Skeletal muscle tissue (tissue), 4 donors: ENCODE results near the gene PTGS2. TPM values are rescaled to one million over a fixed set of nuclear protein-coding genes. Genes with fewer than 3 reads are reported as not detected.

ENCODE experiments used
- H3K27ac ChIP-seq: one replicate; pipeline ENCODE4 v1.7.0; 2013; ENCODE audit warnings: mild to moderate bottlenecking, low read depth, low read length, inconsistent platforms
- H3K27me3 ChIP-seq, 3 donors: one replicate each; pipeline ENCODE4 v1.7.0; 2013; ENCODE audit warnings: low read length in 3 of 3; ENCODE audit not compliant: control insufficient read depth in 3 of 3, insufficient read depth in 3 of 3
- H3K36me3 ChIP-seq, 3 donors: one replicate each; pipeline ENCODE4 v1.7.0; 2013; ENCODE audit warnings: low read length in 3 of 3; ENCODE audit not compliant: control insufficient read depth in 3 of 3, insufficient read depth in 3 of 3
- H3K4me1 ChIP-seq, 3 donors: one replicate each; pipeline ENCODE4 v1.7.0; 2013; ENCODE audit warnings: low read length in 3 of 3, mild to moderate bottlenecking in 3 of 3; ENCODE audit not compliant: control insufficient read depth in 3 of 3, insufficient read depth in 3 of 3
- H3K4me3 ChIP-seq, 3 donors: one replicate each; pipeline ENCODE4 v1.7.0; 2013; ENCODE audit warnings: low read length in 3 of 3
- H3K9ac ChIP-seq, 3 donors: one replicate each; pipeline ENCODE4 v1.7.0; 2013; ENCODE audit warnings: low read length in 3 of 3, mild to moderate bottlenecking in 3 of 3, moderate library complexity in 2 of 3, low read depth in 1 of 3
- H3K9me3 ChIP-seq, 3 donors: one replicate each; pipeline ENCODE4 v1.7.0; 2013; ENCODE audit warnings: low read length in 3 of 3; ENCODE audit not compliant: control insufficient read depth in 3 of 3
- total RNA-seq: library from RNA; depleted of rRNA; stranded (reverse); fragments of >200 nt; gene quantifications from one replicate; pipeline ENCODE4 v1.2.3, GENCODE V29; 2014
- donor health status: Osteomylitis.

PTGS2 gene
- total RNA-seq, 1 donor from 2014 or later: 1.0 TPM

- H3K4me3 ChIP-seq: no peak overlapping the region
- H3K9ac ChIP-seq: no peak overlapping the region
These were observed 53.8 kb downstream of the PTGS2 start for GRCh38 chr1:186626356-186626932.

DNA sequence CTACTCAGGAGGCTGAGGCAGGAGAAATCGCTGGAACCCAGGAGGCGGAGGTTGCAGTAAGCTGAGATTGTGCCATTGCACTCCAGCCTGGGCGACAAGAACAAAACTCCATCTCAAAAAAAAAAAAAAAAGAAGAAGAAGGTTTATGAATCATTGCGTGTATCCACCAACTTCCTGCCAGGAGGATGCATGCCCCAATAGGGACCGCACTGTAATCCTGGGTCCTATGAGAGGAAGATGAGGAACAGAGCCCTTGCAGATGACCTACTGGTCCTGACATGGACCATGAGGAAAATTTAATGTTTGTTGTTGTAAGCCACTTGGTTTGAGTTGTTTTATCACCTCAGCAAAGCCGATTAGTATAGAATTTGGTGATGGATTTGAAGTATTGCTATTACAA is 56.7 kb downstream of the PTGS2 start:
- no peak overlapping the region for H3K9ac ChIP-seq
- H3K4me1 ChIP-seq: no peaks in the 10 kb centered on the region
- H3K27me3 ChIP-seq: no peaks in the 10 kb centered on the region
- H3K27ac ChIP-seq: no peak overlapping the region
- H3K4me3 ChIP-seq: no peak overlapping the region
- H3K36me3 ChIP-seq: no peaks in the 10 kb centered on the region
- no peaks in the 10 kb centered on the region for H3K9me3 ChIP-seq

More at GRCh38 chr1:186626356-186626932, 53.8 kb downstream of the PTGS2 start:
- Histone ChIP-seq H3K36me3 (no peaks in the 10 kb centered on the region), H3K9me3 (no peaks in the 10 kb centered on the region), H3K27me3 (no peaks in the 10 kb centered on the region), H3K27ac (no peak overlapping the region), H3K4me1 (no peaks in the 10 kb centered on the region)

Other genes with a start within 250 kb of the PTGS2 start
- gene PDC, start 219.3 kb downstream of the PTGS2 start, total RNA-seq: not detected
- gene PLA2G4A, start 148.5 kb upstream of the PTGS2 start, total RNA-seq: 5.2 TPM